ENCODE measurements around the gene DPP3.

Gene DPP3

GRCh38 chr11:66466225-66467033 is 13.8 kb upstream of the DPP3 start, which contains the start of gene PELI3 (continued):
- TF ChIP-seq ZNF16 (tag by site-specific recombination; IDR thresholded peaks at IDR 0.05; ENCODE audit: low read depth) = no peak
- TF ChIP-seq ZNF114 (tag by site-specific recombination; IDR thresholded peaks at IDR 0.05) = no peak
- no peak for TF ChIP-seq ZNF26 (tag by site-specific recombination; IDR thresholded peaks at IDR 0.05)
- TF ChIP-seq ZNF211 (tag by site-specific recombination; IDR thresholded peaks at IDR 0.05; ENCODE audit: low read depth) = no peak
- TF ChIP-seq KLF7 (tag by site-specific recombination; IDR thresholded peaks at IDR 0.05; ENCODE audit: borderline replicate concordance) = no peak; the same call in 1 of the 2 replicates
- no peak for TF ChIP-seq ZBTB11 (tag by site-specific recombination; conservative IDR thresholded peaks at IDR 0.05; ENCODE audit: low read depth)
- no peak for TF ChIP-seq ZNF423 (tag by site-specific recombination; IDR thresholded peaks at IDR 0.05)
- TF ChIP-seq ZNF510 (tag by site-specific recombination; IDR thresholded peaks at IDR 0.05; ENCODE audit: insufficient replicate concordance) = no peak
- TF ChIP-seq ZNF350 (tag by site-specific recombination; IDR thresholded peaks at IDR 0.05) = no peak
- TF ChIP-seq ZNF10 (tag by site-specific recombination; IDR thresholded peaks at IDR 0.05) = no peak
- TF ChIP-seq ZNF404 (tag by site-specific recombination; IDR thresholded peaks at IDR 0.05) = no peak
- no peak for TF ChIP-seq ZBTB8A (tag by site-specific recombination; IDR thresholded peaks at IDR 0.05)
- no peak for TF ChIP-seq ZNF391 (tag by site-specific recombination; IDR thresholded peaks at IDR 0.05; ENCODE audit: borderline replicate concordance, low read depth)
- no peak for TF ChIP-seq ZNF777 (tag by site-specific recombination; IDR thresholded peaks at IDR 0.05; ENCODE audit: borderline replicate concordance)
- TF ChIP-seq INSM2 (tag by site-specific recombination; IDR thresholded peaks at IDR 0.05) = no peak
- TF ChIP-seq CTCF (tag by site-specific recombination; IDR thresholded peaks at IDR 0.05) = no peak
- TF ChIP-seq ZNF776 (tag by site-specific recombination; IDR thresholded peaks at IDR 0.05; ENCODE audit: borderline replicate concordance) = no peak
- TF ChIP-seq BCL11B (tag by site-specific recombination; IDR thresholded peaks at IDR 0.05; ENCODE audit: low read depth) = no peak
- no peak for TF ChIP-seq ZNF518A (tag by site-specific recombination; conservative IDR thresholded peaks at IDR 0.05; ENCODE audit: low read depth)
- no peak for TF ChIP-seq ZNF398 (tag by site-specific recombination; IDR thresholded peaks at IDR 0.05)
- no peak for TF ChIP-seq ZNF623 (tag by site-specific recombination; IDR thresholded peaks at IDR 0.05)
- TF ChIP-seq ZNF266 (tag by site-specific recombination; IDR thresholded peaks at IDR 0.05; ENCODE audit: low read depth) = no peak
- no peak for TF ChIP-seq ZNF121 (tag by site-specific recombination; IDR thresholded peaks at IDR 0.05)
- TF ChIP-seq ZBTB21 (tag by site-specific recombination; IDR thresholded peaks at IDR 0.05) = no peak
